ENCODE measurements around the gene EBF4. TPM values are rescaled to one million over a fixed set of nuclear protein-coding genes. Genes with fewer than 3 reads are reported as not detected.

Gene EBF4
- polyA plus RNA-seq, 1 donor = 31.4 TPM

- DNase-seq = no peak
These were observed 49.9 kb downstream of the EBF4 start for GRCh38 chr20:2742431-2742830.

GRCh38 chr20:2742934-2743559 lies 50.5 kb downstream of the EBF4 start:
- peak; percentile 76 for DNase-seq

- DNase-seq = no peak
These were observed 52.7 kb downstream of the EBF4 start for GRCh38 chr20:2745060-2745910.

GRCh38 chr20:2745936-2746635 lies 53.5 kb downstream of the EBF4 start:
- DNase-seq = no peak

GRCh38 chr20:2746636-2747265 lies 54.2 kb downstream of the EBF4 start:
- no peak for DNase-seq

GRCh38 chr20:2747676-2748235 lies 55.2 kb downstream of the EBF4 start:
- no peak for DNase-seq

GRCh38 chr20:2748551-2749342 lies 56.2 kb downstream of the EBF4 start:
- DNase-seq = no peak

GRCh38 chr20:2749343-2749950 lies 56.9 kb downstream of the EBF4 start:
- DNase-seq = no peak

- DNase-seq = no peak
These were observed 57.4 kb downstream of the EBF4 start for GRCh38 chr20:2749951-2750490.

- DNase-seq = no peak
These were observed 58.1 kb downstream of the EBF4 start for GRCh38 chr20:2750491-2751251.

- DNase-seq = no peak
These were observed 58.8 kb downstream of the EBF4 start for GRCh38 chr20:2751347-2751877.

GRCh38 chr20:2751878-2752566 lies 59.4 kb downstream of the EBF4 start:
- no peak for DNase-seq

GRCh38 chr20:2752567-2753460 lies 60.2 kb downstream of the EBF4 start:
- DNase-seq = peak; percentile 40

GRCh38 chr20:2753461-2754040 lies 61.0 kb downstream of the EBF4 start:
- DNase-seq = no peak

GRCh38 chr20:2754424-2754823 lies 61.8 kb downstream of the EBF4 start:
- no peak for DNase-seq

GRCh38 chr20:2755451-2756055 lies 63.0 kb downstream of the EBF4 start:
- DNase-seq = no peak

GRCh38 chr20:2756056-2756611 lies 63.6 kb downstream of the EBF4 start:
- peak; percentile 56 for DNase-seq

Data from left kidney (tissue), 2 donors.